Renal cortex interstitium (tissue), 11 donors: ENCODE results near the gene GTF3C2. TPM values are rescaled to one million over a fixed set of nuclear protein-coding genes. Genes with fewer than 3 reads are reported as not detected.
"Not testable (repeated sequence)": the region's sequence is repeated elsewhere in the genome, so short reads cannot be mapped to it uniquely, and the experiment has no call there.

Experiments
- DNase-seq, 11 donors: peaks; one replicate each; pipeline ENCODE4 v3.0.0-alpha.2; 2013; ENCODE audit warnings: low read depth in 9 of 11, low spot score in 4 of 11; ENCODE audit errors: extremely low read depth in 1 of 11
- polyA plus RNA-seq, 3 donors: library from polyadenylated mRNA; unstranded; fragments of 120-200 nt; gene quantifications; one replicate each; pipeline ENCODE4 v1.2.1, GENCODE V29; 2013; ENCODE audit not compliant: insufficient read length in 3 of 3

Gene GTF3C2
- polyA plus RNA-seq, 3 donors: 68.4 to 72.3 (median 71.3) TPM

GRCh38 chr2:27350106-27350693 is 6.4 kb downstream of the GTF3C2 start:
- no peak for DNase-seq

GRCh38 chr2:27347641-27348040 is 8.9 kb downstream of the GTF3C2 start:
- no peak for DNase-seq

GRCh38 chr2:27336173-27336572 is 20.4 kb downstream of the GTF3C2 start:
- no peak for DNase-seq

- DNase-seq: no peak
Measured at GRCh38 chr2:27335311-27335710, 21.3 kb downstream of the GTF3C2 start.

GRCh38 chr2:27324720-27325119 is 31.8 kb downstream of the GTF3C2 start:
- DNase-seq: no peak

- DNase-seq: no peak
Measured at GRCh38 chr2:27323596-27324285, 32.8 kb downstream of the GTF3C2 start.

GRCh38 chr2:27322766-27323595 is 33.6 kb downstream of the GTF3C2 start, which contains the start of gene MPV17:
Gene MPV17 (minus strand): TSS chr2:27323097. CDS start chr2:27322517, 580 bp downstream.
- peak; percentile 83 to 94 (median 90) for DNase-seq

GRCh38 chr2:27322301-27322765 is 34.2 kb downstream of the GTF3C2 start:
- DNase-seq: no peak

- DNase-seq: no peak
Measured at GRCh38 chr2:27320958-27321543, 35.5 kb downstream of the GTF3C2 start.

GRCh38 chr2:27319839-27320238 is 36.7 kb downstream of the GTF3C2 start:
- not testable (repeated sequence) for DNase-seq

GRCh38 chr2:27316655-27317412 is 39.7 kb downstream of the GTF3C2 start:
- no peak for DNase-seq

- no peak for DNase-seq
Measured at GRCh38 chr2:27315122-27315521, 41.4 kb downstream of the GTF3C2 start.

- no peak for DNase-seq
Measured at GRCh38 chr2:27314709-27315108, 41.9 kb downstream of the GTF3C2 start.

GRCh38 chr2:27313882-27314645 is 42.5 kb downstream of the GTF3C2 start:
- DNase-seq: no peak

GRCh38 chr2:27312152-27312551 is 44.4 kb downstream of the GTF3C2 start:
- no peak for DNase-seq

GRCh38 chr2:27309651-27310050 is 46.9 kb downstream of the GTF3C2 start:
- no peak for DNase-seq

GRCh38 chr2:27308359-27308881 is 48.1 kb downstream of the GTF3C2 start, which contains the start of gene UCN:
Gene UCN (minus strand): TSS chr2:27308445. CDS start chr2:27307895, 550 bp downstream.
- peak in 7 of 11 donors; percentile 31 to 75 (median 68) for DNase-seq
